ENCODE results near the gene EBLN2.
A peak's percentile ranks its signal among the peaks of the same experiment; 100 is the strongest.

The EBLN2 gene

GRCh38 chr3:73073091-73073707 lies 11.7 kb downstream of the EBLN2 start:
- Mint-ChIP-seq H3K27ac (no peak overlapping the region), H3K27me3 (ENCODE audit: low read depth) (no peaks in the 10 kb centered on the region), H3K4me3 (peak overlapping the region; percentile 35), H3K9me3 (no peaks in the 10 kb centered on the region), H3K36me3 (ENCODE audit: low read depth) (no peaks in the 10 kb centered on the region), H3K4me1 (ENCODE audit: low read depth) (peaks cover 19% of the 10 kb centered on the region)

- no peak overlapping the region for H3K4me3 Mint-ChIP-seq
- peaks cover 19% of the 10 kb centered on the region for H3K4me1 Mint-ChIP-seq (ENCODE audit: low read depth)
- H3K27ac Mint-ChIP-seq, result no peak overlapping the region
- H3K9me3 Mint-ChIP-seq, result no peaks in the 10 kb centered on the region
- no peaks in the 10 kb centered on the region for H3K36me3 Mint-ChIP-seq (ENCODE audit: low read depth)
- H3K27me3 Mint-ChIP-seq (ENCODE audit: low read depth), result no peaks in the 10 kb centered on the region
Observed at GRCh38 chr3:73074781-73075180, 13.3 kb downstream of the EBLN2 start.

- H3K36me3 Mint-ChIP-seq (ENCODE audit: low read depth), result no peaks in the 10 kb centered on the region
- H3K27me3 Mint-ChIP-seq (ENCODE audit: low read depth), result no peaks in the 10 kb centered on the region
- no peak overlapping the region for H3K27ac Mint-ChIP-seq
- H3K4me3 Mint-ChIP-seq, result no peak overlapping the region
- H3K4me1 Mint-ChIP-seq (ENCODE audit: low read depth), result no peaks in the 10 kb centered on the region
- H3K9me3 Mint-ChIP-seq, result no peaks in the 10 kb centered on the region
Observed at GRCh38 chr3:73080216-73080966, 18.9 kb downstream of the EBLN2 start.

GRCh38 chr3:73081140-73081539 lies 19.7 kb downstream of the EBLN2 start:
- Mint-ChIP-seq H3K27ac (no peak overlapping the region), H3K4me3 (no peak overlapping the region), H3K4me1 (ENCODE audit: low read depth) (peaks cover 1% of the 10 kb centered on the region), H3K27me3 (ENCODE audit: low read depth) (peaks cover 2% of the 10 kb centered on the region), H3K36me3 (ENCODE audit: low read depth) (no peaks in the 10 kb centered on the region), H3K9me3 (no peaks in the 10 kb centered on the region)

DNA sequence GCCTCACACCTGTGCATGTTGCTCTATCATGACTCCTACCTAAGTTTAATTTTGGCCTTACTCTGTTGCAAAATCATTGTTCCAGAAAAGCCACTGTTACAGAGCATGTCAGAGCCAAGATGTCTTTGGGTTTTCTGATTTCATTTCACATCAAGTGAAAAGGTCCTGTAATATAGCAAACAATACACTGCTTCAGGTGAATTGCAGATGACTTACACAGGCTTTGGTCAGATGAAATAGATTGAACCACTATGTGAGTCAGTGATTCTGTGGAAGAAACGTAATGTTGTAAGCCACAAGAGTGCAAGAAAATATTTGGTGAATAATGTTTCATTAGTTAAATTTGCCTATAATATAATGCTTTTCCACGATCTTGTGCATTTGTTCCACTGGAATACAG lies 22.7 kb downstream of the EBLN2 start:
- peaks cover 13% of the 10 kb centered on the region for H3K27me3 Mint-ChIP-seq (ENCODE audit: low read depth)
- H3K36me3 Mint-ChIP-seq (ENCODE audit: low read depth), result no peaks in the 10 kb centered on the region
- H3K4me3 Mint-ChIP-seq, result no peak overlapping the region
- H3K9me3 Mint-ChIP-seq, result no peaks in the 10 kb centered on the region
- H3K27ac Mint-ChIP-seq, result no peak overlapping the region
- H3K4me1 Mint-ChIP-seq (ENCODE audit: low read depth), result peaks cover 3% of the 10 kb centered on the region

DNA sequence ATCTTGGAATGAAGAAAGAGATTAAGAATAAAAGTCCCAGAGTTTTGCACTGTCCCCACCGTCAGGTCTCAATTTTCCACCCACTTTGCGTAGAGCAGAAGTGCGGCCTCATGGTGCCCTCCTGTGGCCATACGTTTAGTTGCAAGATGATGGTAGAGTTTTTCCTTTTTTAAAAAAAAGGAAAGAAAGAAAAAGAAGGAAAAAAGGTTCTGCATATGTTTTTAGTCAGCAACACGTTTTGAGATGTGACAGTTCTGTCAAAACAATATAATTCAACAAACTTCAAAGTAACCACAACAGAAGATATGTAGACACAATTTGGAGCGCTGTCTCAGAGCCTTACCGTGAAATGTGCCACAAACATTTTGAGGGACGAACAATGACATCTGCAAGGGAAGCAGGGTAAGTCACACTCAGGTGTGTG lies 24.6 kb downstream of the EBLN2 start:
- H3K4me1 Mint-ChIP-seq (ENCODE audit: low read depth), result peaks cover 3% of the 10 kb centered on the region
- no peak overlapping the region for H3K4me3 Mint-ChIP-seq
- H3K9me3 Mint-ChIP-seq, result no peaks in the 10 kb centered on the region
- H3K27ac Mint-ChIP-seq, result no peak overlapping the region
- H3K36me3 Mint-ChIP-seq (ENCODE audit: low read depth), result no peaks in the 10 kb centered on the region
- H3K27me3 Mint-ChIP-seq (ENCODE audit: low read depth), result peaks cover 16% of the 10 kb centered on the region

GRCh38 chr3:73094129-73094528 lies 32.7 kb downstream of the EBLN2 start:
- no peak overlapping the region for H3K4me3 Mint-ChIP-seq
- no peaks in the 10 kb centered on the region for H3K36me3 Mint-ChIP-seq (ENCODE audit: low read depth)
- H3K27me3 Mint-ChIP-seq (ENCODE audit: low read depth), result peaks cover 6% of the 10 kb centered on the region
- no peak overlapping the region for H3K27ac Mint-ChIP-seq
- no peaks in the 10 kb centered on the region for H3K9me3 Mint-ChIP-seq
- H3K4me1 Mint-ChIP-seq (ENCODE audit: low read depth), result peaks cover 3% of the 10 kb centered on the region

- Mint-ChIP-seq H3K4me1 (ENCODE audit: low read depth) (peaks cover 3% of the 10 kb centered on the region), H3K4me3 (no peak overlapping the region), H3K27me3 (ENCODE audit: low read depth) (peaks cover 6% of the 10 kb centered on the region), H3K9me3 (no peaks in the 10 kb centered on the region), H3K36me3 (ENCODE audit: low read depth) (no peaks in the 10 kb centered on the region), H3K27ac (no peak overlapping the region)
Observed at GRCh38 chr3:73094951-73095350, 33.5 kb downstream of the EBLN2 start.

DNA sequence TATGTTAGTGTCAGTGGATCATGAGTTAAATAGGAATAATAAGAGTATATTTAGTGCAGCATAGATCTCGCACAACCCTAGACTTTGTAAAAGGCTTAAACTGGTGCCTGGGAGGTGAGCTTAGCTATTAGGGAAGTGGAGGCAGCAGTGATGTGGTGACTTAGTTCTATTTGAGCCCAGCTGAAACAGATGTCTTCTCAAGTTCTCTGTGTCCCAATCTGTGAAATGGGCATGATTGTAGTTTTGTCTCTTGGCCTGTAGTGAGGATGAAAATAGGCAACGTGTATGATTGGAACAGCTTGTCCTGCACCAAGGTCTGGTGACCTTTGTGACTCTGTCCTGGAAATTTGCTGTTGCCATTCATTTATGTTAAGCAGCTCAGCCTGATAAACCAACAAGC lies 34.7 kb downstream of the EBLN2 start:
- Mint-ChIP-seq H3K27ac (no peak overlapping the region), H3K36me3 (ENCODE audit: low read depth) (no peaks in the 10 kb centered on the region), H3K9me3 (no peaks in the 10 kb centered on the region), H3K4me3 (no peak overlapping the region), H3K27me3 (ENCODE audit: low read depth) (peaks cover 3% of the 10 kb centered on the region), H3K4me1 (ENCODE audit: low read depth) (peaks cover 3% of the 10 kb centered on the region)

- peaks cover 3% of the 10 kb centered on the region for H3K27me3 Mint-ChIP-seq (ENCODE audit: low read depth)
- H3K9me3 Mint-ChIP-seq, result no peaks in the 10 kb centered on the region
- peaks cover 3% of the 10 kb centered on the region for H3K4me1 Mint-ChIP-seq (ENCODE audit: low read depth)
- H3K36me3 Mint-ChIP-seq (ENCODE audit: low read depth), result no peaks in the 10 kb centered on the region
- H3K27ac Mint-ChIP-seq, result no peak overlapping the region
- H3K4me3 Mint-ChIP-seq, result no peak overlapping the region
Observed at GRCh38 chr3:73098026-73098425, 36.6 kb downstream of the EBLN2 start.

DNA sequence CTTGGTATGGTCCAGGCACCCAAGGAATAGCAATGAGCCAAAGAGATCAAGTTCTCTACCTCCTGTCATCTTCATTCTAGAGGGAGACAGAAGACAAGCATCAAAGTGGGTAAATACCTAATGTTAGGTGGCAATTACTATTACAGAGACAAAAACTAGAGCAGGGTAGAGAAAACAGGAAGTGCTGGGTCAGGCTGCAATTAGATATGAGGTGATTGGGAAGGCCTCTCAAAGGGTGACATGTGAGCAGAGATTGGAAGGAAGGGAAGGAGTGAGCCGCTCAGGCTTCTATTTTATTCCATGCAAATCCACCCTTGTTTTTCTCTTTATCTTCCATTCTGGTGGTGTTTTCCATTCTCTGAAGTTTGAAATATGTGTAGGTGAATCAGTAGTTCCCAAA lies 37.4 kb downstream of the EBLN2 start:
- Mint-ChIP-seq H3K4me1 (ENCODE audit: low read depth) (peaks cover 3% of the 10 kb centered on the region), H3K9me3 (no peaks in the 10 kb centered on the region), H3K27ac (no peak overlapping the region), H3K27me3 (ENCODE audit: low read depth) (peaks cover 3% of the 10 kb centered on the region), H3K4me3 (no peak overlapping the region), H3K36me3 (ENCODE audit: low read depth) (no peaks in the 10 kb centered on the region)

GRCh38 chr3:73100741-73101559 lies 39.5 kb downstream of the EBLN2 start:
- Mint-ChIP-seq H3K4me3 (no peak overlapping the region), H3K27ac (no peak overlapping the region), H3K36me3 (ENCODE audit: low read depth) (no peaks in the 10 kb centered on the region), H3K27me3 (ENCODE audit: low read depth) (peaks cover 3% of the 10 kb centered on the region), H3K9me3 (no peaks in the 10 kb centered on the region), H3K4me1 (ENCODE audit: low read depth) (no peaks in the 10 kb centered on the region)

- Mint-ChIP-seq H3K9me3 (no peaks in the 10 kb centered on the region), H3K27me3 (ENCODE audit: low read depth) (peaks cover 3% of the 10 kb centered on the region), H3K4me1 (ENCODE audit: low read depth) (no peaks in the 10 kb centered on the region), H3K4me3 (no peak overlapping the region), H3K27ac (no peak overlapping the region), H3K36me3 (ENCODE audit: low read depth) (no peaks in the 10 kb centered on the region)
Observed at GRCh38 chr3:73101881-73102280, 40.4 kb downstream of the EBLN2 start.

DNA sequence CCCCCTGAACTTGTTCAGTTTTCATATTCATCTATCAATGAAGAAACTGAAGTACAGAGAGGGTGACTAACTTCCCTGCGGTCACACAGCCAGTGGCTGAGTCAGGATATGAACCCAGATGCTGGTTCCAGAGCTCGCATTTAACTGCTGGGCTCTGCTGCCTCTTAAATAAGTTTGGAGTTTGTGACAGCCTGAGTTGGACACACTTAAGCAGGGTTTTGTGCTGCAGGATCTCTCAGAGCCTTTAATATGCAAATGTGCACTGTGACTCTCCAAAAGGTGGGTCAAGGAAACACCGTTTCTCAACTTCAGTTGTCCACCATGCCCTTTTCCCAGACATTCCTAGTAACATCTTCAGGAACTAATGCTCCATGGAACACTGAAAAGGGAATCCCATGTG lies 45.8 kb downstream of the EBLN2 start:
- Mint-ChIP-seq H3K36me3 (ENCODE audit: low read depth) (no peaks in the 10 kb centered on the region), H3K27ac (no peak overlapping the region), H3K9me3 (no peaks in the 10 kb centered on the region), H3K4me1 (ENCODE audit: low read depth) (no peaks in the 10 kb centered on the region), H3K4me3 (no peak overlapping the region), H3K27me3 (ENCODE audit: low read depth) (no peaks in the 10 kb centered on the region)

- Mint-ChIP-seq H3K9me3 (no peaks in the 10 kb centered on the region), H3K36me3 (ENCODE audit: low read depth) (no peaks in the 10 kb centered on the region), H3K4me1 (ENCODE audit: low read depth) (no peaks in the 10 kb centered on the region), H3K27me3 (ENCODE audit: low read depth) (no peaks in the 10 kb centered on the region), H3K27ac (no peak overlapping the region), H3K4me3 (no peak overlapping the region)
Observed at GRCh38 chr3:73107676-73108187, 46.3 kb downstream of the EBLN2 start.
